Measurements from ENCODE around the gene SUCO.
"Not testable (repeated sequence)": the region's sequence is repeated elsewhere in the genome, so short reads cannot be mapped to it uniquely, and the experiment has no call there.

Gene SUCO

GRCh38 chr1:172616195-172616594 is 83.2 kb downstream of the SUCO start:
- no peak for DNase-seq

DNA sequence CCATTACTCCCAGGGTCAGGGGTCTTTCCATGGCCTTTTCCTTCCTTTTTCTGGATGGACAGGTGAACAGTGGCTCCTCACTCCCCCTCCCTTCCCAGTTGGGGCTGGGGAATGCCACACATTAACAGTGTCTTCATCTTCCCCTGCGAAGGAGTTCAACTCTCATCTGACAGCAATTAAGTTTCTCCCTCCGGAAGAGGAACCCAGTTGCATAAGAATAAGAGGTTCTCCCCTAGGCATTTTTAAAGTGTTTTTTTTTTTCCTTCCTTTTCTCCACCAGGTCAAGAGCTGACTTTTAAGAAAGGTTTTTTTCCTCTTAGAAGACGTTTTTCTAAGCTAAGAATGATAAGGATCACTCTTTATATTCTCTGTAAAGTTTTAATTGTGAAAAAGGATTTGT is 83.7 kb downstream of the SUCO start:
- no peak for DNase-seq

DNA sequence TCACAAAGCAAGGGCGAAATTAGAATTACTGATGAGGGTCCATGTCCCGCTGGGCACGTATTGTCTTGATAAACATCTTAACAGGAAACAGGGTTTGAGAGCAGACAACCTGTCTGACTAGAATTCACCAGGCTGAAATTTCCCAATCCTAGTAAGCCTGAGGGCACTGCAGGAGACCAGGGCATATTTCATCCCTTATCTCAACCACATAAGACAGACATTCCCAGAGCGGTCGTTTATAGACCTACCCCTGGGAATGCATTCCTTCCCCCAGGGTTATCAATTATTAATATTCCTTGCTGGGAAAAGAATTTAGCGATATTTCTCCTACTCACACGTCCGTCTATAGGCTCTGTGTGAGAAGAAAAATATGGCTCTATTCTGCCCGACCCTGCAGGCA is 87.7 kb downstream of the SUCO start:
- not testable (repeated sequence) for DNase-seq

- no peak for DNase-seq
Observed at GRCh38 chr1:172622541-172622940, 89.6 kb downstream of the SUCO start.

DNA sequence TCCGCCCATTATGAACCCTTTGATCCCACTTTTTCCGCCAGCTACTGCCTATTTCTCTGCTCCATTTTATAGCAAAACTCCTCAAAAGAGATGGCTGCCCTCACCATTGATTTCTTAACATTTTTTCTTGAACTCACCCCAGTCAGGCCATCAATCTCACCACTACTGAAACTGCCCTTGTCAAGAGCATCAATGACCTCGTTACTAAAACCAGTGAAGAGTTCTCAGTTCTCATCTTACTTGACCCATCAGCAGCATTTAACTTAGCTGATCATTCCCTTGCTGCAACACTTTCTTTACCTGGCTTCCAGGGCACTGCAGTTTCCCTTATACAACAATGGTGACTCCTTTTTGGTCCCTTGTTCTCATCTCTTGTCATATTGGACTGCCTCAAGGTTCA is 90.8 kb downstream of the SUCO start:
- DNase-seq: no peak

DNA sequence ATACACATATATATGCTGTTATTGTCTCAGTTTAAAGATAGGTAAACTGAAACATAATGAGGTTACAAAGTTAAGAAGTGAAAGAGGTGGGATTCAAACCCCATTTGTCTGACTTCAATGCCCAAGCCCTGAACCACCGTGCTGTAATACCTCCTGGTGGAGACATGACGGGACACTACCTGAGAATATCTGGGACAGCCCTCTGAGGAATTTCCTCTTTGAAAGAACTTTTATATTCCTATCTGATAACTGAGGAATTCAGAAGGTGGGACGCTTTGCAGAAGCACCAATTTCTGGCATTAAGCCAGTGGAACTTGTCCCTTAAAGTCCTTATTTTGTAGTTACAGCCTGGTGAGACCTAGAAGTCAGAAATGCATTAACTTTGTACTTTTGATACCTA is 93.9 kb downstream of the SUCO start:
- no peak for DNase-seq

GRCh38 chr1:172627702-172628101 is 94.8 kb downstream of the SUCO start:
- no peak for DNase-seq

GRCh38 chr1:172628401-172628800 is 95.5 kb downstream of the SUCO start:
- DNase-seq: no peak

DNA sequence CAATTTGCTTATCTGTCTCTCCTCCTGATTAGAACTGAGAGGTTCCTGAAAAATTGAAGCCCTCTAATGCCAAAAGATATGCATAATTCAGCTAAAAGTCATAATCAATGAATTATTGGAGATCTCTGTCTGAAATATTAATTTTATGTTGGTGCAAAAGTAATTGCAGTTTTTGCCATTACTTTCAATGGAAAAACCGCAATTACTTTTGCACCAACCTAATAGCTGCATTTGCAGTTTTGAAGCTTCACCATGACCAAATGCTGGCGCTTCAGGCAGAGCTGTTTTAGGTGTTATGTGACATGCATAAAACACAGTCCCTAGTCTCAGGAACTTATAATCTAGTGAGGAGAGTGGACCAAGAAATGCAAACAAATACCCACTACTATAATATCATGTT is 96.2 kb downstream of the SUCO start:
- no peak for DNase-seq

DNA sequence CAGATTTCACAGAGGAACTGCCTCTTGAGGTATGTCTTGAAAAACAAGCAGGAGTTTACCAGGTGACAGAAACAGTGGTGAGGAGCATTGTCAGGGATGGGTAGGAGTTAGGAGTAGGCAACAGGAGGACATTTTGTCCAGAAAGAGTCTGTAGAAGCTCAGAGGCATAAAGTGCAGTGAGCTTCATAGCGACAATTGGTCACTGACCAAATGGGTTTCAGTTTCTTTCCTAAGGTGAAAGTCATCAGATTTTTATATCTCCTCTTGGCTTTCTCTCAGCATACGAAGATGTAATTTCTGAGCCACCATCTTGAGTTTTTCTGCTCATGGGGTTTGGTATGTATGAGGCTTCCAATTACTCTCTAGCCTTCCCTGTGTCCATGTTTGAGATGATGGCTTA is 96.7 kb downstream of the SUCO start:
- DNase-seq: no peak

DNA sequence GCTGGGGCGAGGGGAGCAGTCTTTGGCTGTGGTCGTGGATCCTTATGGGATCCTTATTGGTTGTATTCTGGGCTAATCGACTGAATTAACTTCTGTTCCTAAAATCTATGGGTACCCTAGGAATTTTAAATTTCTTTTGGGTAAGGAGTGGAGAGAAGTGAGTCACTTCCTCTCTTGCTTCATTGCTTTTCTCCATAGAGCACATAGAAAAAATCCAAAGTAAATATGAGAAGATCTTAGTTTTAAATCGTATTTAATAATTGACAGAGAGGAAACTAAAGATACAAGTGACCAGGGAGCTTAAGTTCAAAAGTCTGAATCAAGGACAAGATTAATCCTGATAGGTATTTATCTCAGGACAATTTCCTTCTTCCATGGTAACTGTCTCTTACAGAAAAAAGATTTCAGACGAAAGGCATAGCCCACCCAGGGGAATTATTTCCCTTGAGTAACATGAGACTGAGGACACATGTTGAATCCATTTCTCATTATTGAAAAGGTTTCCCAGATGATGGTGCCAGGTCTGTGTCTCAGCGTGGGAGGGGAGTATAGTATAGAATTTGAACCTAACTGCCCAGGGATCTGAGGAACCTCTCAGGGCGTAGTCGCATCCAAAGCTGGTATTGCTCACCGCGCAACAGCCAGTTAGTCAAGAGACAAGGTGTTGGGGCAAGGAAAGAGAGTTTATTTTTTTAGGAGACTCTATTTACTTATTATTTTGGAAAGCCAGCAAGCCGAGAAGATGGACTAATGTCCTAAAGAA is 97.3 kb downstream of the SUCO start:
- DNase-seq: no peak

DNA sequence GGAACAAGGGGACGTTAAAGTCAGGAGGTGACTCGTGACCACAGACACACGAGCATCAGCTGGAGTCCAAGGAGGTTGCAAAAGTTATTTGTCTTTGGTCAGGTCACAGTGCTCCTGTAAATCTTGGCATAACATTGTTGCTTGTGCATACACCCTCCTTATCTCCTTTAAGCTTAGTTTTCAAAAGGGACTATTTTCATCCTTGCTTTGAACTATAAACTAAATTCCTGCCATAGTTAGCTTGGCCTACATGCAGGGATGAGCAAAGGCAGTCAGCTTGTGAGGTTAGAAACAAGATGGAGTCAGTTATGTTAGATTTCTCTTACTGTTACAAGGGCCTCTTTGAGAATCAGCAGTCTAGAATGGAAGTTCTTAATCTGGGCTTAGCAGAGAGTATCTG is 97.9 kb downstream of the SUCO start:
- DNase-seq: no peak

DNA sequence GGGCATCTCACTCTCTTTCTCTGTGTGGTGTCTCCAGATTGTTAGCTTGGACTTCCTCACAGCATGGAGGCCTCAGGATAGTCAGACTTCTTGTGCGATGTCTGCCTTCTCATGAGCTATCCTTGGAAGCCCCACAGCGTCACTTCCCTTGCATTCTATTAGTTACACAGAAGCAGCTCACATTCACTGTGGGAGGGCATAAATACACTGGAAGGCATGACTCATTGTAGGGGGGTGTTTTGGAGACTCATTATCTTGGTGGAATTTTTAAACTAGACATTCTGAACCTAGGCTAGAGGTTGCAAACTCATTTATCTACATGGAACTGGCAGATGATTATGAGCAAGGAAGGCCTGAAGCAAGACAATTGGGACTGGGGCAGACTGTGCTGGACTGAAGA is 104.6 kb downstream of the SUCO start:
- no peak for DNase-seq

DNA sequence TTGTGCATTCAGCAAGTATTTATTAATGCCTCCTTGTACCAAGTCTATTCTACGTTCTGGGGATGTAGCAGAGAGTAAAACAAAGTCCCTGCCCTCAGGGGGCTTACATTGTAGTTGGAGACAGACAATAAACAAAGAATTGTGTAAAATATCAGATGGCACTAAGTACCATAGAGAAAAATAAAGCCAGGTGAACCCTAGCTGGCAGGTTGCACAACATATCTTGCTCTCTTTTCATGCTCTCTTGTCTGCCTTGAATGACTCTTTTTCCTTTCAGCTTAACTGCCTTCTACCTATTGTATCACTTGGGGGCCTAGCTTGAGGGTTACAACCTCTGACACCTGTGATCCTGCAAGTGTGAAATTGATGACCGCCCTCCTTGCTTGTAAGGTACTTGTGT is 105.3 kb downstream of the SUCO start:
- no peak for DNase-seq

DNA sequence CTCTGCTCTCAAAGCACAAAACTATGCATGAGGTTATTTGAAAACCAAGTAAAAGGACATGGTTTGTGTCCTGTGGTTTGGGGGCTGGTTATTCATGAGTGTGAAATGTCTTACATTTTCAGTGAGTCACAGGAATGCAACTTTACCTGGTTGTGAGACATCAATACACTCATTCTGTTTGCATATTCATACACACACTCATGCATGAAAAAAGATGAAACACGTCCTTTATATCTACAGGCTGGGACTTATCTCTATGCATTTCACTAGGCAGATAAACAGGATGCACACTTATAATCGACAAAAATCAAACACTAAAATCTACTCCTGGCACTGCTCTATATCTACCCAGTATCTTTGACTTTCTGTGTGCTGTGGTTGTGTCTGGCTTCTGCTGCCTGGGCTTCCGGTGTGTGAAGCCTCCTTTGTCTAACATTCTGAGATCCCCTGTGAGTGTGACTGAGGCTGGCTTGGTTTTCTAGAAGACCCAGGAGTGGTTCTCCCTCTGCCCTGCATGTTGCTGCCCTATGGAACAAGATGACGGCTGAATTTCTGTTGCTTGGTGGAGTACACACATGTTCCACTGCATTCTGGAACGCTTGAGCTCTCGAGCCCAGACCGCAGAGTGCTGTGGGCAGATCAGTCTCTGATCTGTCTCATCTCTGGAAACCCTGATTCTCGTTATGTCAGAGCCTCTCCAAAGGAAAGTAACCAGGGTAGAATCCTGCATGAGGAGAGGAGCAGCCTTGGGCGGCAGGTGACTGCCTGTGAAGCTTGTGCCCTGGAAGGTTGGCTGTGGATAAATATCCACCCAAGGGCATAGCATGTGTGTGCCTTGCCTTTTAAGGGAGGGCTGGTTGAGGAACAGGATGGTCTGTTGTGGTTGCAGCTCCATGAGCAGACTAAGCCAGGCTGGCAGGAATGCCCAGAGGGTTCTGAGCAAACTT is 106.2 kb downstream of the SUCO start:
- DNase-seq: no peak

GRCh38 chr1:172640111-172640510 is 107.2 kb downstream of the SUCO start:
- DNase-seq: no peak

DNA sequence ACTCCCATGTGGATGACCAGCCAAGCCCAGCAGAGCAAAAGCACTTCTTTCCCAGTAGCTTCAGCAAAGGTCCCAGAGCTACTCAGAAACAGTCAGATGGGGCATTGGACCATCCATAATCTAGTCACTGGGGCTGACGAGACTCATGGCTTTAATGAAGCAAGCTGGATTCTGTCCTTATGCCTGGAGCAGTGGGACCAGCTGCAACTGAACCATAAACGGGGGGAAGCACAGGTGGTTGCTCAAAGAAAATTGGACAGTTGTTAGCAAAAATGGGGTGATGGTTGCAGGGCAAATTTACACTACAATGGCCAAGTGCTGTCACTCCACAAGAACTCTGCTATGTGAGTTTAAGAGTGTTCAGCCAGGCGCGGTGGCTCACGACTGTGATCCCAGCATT is 108.5 kb downstream of the SUCO start:
- DNase-seq: no peak

DNA sequence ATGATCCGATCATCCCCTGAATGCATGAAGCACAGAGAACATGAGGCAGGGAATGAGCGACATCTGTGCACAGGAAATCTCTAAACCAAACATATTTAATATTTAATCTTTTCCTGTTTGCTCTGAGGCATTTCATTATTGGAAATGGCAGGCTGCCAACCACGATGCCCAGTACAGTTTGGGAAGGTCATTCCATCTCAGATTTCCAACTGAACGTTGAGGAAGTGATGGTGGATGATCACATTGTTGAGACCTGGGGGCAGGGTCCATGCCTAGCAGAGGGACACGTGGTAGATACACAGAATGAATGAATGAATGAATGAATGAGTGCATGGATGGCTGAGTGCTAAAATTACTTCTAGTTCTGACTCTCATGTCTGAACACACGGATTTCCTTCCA is 110.0 kb downstream of the SUCO start:
- DNase-seq: peak in 2 of 3 experiments; percentile 18 to 21

GRCh38 chr1:172646653-172647052 is 113.7 kb downstream of the SUCO start:
- no peak for DNase-seq

GRCh38 chr1:172647110-172647564 is 114.2 kb downstream of the SUCO start:
- DNase-seq: no peak

DNA sequence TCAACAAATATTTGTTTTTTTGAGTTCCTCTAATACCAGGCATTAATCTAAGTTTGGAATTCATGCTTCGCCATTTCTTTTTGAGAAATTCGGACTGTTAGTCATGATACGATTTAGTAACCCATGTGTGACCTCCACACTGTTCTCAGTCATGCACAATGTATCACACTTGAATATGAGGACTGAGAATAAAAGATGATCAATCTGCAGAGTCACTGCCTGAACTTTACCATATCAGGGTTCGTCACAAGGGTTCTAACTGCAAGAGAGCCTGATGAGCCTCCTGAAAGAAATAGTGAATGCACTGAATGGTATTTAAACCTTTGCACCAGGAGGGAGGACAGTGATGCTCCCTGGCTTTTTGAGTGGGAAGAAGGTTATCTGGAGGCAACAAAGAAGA is 115.0 kb downstream of the SUCO start:
- no peak for DNase-seq

DNA sequence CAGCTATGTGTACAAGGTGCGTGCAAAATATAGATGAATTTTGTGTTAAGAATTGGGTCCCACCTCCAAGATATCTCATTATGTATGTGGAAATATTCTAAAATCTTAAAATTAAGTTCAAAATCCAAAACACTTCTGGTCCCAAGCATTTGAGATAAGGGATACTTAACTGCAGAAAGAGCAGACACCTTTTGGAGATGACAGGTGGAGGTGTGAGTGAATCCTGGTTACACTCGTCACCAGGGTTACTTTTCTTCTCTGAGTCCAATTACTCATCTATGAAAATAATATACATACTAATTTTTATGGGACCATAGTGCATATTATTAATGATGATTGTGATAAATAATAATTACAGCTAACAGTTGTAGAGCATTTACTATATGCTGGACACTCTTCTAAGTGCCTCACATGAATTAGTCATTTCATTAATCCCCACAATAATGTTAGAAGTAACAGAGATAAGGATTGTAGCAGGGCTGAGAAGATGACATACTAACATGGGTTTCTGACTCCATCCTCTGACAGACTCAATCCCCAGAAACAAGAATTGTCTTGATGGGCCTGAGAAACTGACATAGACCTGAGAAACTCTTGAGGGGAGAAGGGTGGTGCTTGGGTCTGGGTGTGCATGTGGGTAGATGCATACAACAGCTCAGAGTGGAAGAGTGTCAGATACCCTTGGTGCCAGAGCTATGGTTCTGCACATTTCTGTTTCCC is 117.7 kb downstream of the SUCO start:
- DNase-seq: no peak

DNA sequence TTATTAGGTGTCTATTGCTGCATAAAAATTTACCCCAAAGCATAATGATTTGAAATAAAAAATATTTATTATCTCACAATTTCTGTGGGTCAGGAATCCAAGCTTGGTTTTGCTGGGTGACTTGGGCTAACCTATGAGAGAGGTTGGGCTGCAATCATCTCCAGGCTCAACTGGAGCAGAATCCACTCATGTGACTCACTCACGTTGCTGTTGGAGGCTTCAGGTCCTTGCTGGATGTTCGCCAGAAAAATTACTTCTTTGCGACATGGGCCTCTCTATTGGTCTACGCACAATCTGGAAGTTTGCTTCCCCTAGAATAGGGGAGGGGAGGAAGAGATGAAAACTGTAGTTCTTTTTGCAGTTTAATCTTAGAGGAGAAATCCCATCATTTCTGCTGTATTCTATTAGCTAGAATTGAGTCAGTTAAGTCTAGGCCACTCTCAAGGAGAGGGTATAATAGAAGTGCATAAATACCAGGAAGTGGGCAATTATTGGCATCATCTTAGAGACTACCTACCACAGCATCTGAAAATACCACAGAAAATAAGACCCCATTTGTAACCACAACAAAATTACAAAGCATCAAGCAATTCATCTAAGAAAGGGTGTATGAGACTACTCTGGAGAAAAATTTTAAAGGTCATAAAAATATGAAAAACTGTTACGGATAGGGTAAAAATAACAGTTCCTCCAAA is 120.2 kb downstream of the SUCO start:
- DNase-seq: peak in 1 of 3 experiments; percentile 22
